Osteocyte (in vitro differentiated cells): Measurements from ENCODE around the gene CSF2RB. TPM values are rescaled to one million over a fixed set of nuclear protein-coding genes. Genes with fewer than 3 reads are reported as not detected.

Experiments used
- DNase-seq: peaks from one replicate; pipeline ENCODE4 v3.0.0; 2021; ENCODE audit warnings: mixed read lengths; ENCODE audit not compliant: unreplicated experiment; ENCODE audit errors: extremely low spot score
- H3K27ac Mint-ChIP-seq: one replicate; pipeline ENCODE4 v1.8.0; 2021; ENCODE audit warnings: mild to moderate bottlenecking, mixed read lengths; ENCODE audit not compliant: unreplicated experiment
- H3K27me3 Mint-ChIP-seq: one replicate; pipeline ENCODE4 v1.8.0; 2021; ENCODE audit warnings: mixed read lengths; ENCODE audit not compliant: unreplicated experiment
- H3K36me3 Mint-ChIP-seq: one replicate; pipeline ENCODE4 v1.8.0; 2021; ENCODE audit warnings: mixed read lengths; ENCODE audit not compliant: unreplicated experiment
- H3K4me1 Mint-ChIP-seq: one replicate; pipeline ENCODE4 v1.8.0; 2021; ENCODE audit warnings: mixed read lengths; ENCODE audit not compliant: unreplicated experiment
- H3K4me3 Mint-ChIP-seq: one replicate; pipeline ENCODE4 v1.8.0; 2021; ENCODE audit warnings: mild to moderate bottlenecking, moderate library complexity, mixed read lengths; ENCODE audit not compliant: unreplicated experiment
- H3K9me3 Mint-ChIP-seq: one replicate; pipeline ENCODE4 v1.8.0; 2021; ENCODE audit warnings: mixed read lengths; ENCODE audit not compliant: unreplicated experiment
- CTCF ChIP-seq: fragments of 200-600 bp; sonication (generic); IDR thresholded peaks from 2 replicates; pipeline ENCODE4 v1.5.0; 2021; ENCODE audit warnings: antibody characterized with exemption, mild to moderate bottlenecking, moderate library complexity
- total RNA-seq: library from RNA; stranded (reverse); gene quantifications from 2 replicates; pipeline ENCODE4 v1.2.1, GENCODE V29; 2021

CSF2RB gene
- total RNA-seq, 1 donor from 2014 or later: not detected

- no peak for DNase-seq
- no peak overlapping the region for H3K27ac Mint-ChIP-seq
- H3K4me3 Mint-ChIP-seq: no peak overlapping the region
- H3K36me3 Mint-ChIP-seq: no peaks in the 10 kb centered on the region
- no peaks in the 10 kb centered on the region for H3K4me1 Mint-ChIP-seq
- peaks cover 62% of the 10 kb centered on the region for H3K27me3 Mint-ChIP-seq
- no peak for TF ChIP-seq CTCF
- H3K9me3 Mint-ChIP-seq: no peaks in the 10 kb centered on the region
Measured at GRCh38 chr22:36966851-36967540, 53.6 kb downstream of the CSF2RB start.

- no peak for DNase-seq
- Mint-ChIP-seq H3K4me1 (no peaks in the 10 kb centered on the region), H3K27ac (no peak overlapping the region), H3K9me3 (no peaks in the 10 kb centered on the region), H3K36me3 (no peaks in the 10 kb centered on the region), H3K27me3 (peaks cover 66% of the 10 kb centered on the region), H3K4me3 (no peak overlapping the region)
- no peak for TF ChIP-seq CTCF
Measured at GRCh38 chr22:36968249-36968964, 55.0 kb downstream of the CSF2RB start.

- H3K36me3 Mint-ChIP-seq: no peaks in the 10 kb centered on the region
- peaks cover 57% of the 10 kb centered on the region for H3K27me3 Mint-ChIP-seq
- no peak for DNase-seq
- no peaks in the 10 kb centered on the region for H3K9me3 Mint-ChIP-seq
- no peak overlapping the region for H3K27ac Mint-ChIP-seq
- TF ChIP-seq CTCF: no peak
- H3K4me3 Mint-ChIP-seq: no peak overlapping the region
- no peaks in the 10 kb centered on the region for H3K4me1 Mint-ChIP-seq
Measured at GRCh38 chr22:36971341-36972125, 58.1 kb downstream of the CSF2RB start.

GRCh38 chr22:36976606-36977005 is 63.2 kb downstream of the CSF2RB start:
- Mint-ChIP-seq H3K4me3 (no peak overlapping the region), H3K36me3 (no peaks in the 10 kb centered on the region), H3K4me1 (peaks cover 9% of the 10 kb centered on the region), H3K9me3 (no peaks in the 10 kb centered on the region), H3K27me3 (peaks cover 38% of the 10 kb centered on the region), H3K27ac (no peak overlapping the region)
- DNase-seq: no peak
- TF ChIP-seq CTCF: no peak
